HG03354 (cell line): ENCODE measurements around the gene CDH13.

Experiments
- ATAC-seq: cut with Tn5 transposase; IDR thresholded peaks from one replicate; pipeline ENCODE4 v1.9.1; 2021; ENCODE audit warnings: mild to moderate bottlenecking; ENCODE audit not compliant: unreplicated experiment, poor library complexity, severe bottlenecking

Gene CDH13

DNA sequence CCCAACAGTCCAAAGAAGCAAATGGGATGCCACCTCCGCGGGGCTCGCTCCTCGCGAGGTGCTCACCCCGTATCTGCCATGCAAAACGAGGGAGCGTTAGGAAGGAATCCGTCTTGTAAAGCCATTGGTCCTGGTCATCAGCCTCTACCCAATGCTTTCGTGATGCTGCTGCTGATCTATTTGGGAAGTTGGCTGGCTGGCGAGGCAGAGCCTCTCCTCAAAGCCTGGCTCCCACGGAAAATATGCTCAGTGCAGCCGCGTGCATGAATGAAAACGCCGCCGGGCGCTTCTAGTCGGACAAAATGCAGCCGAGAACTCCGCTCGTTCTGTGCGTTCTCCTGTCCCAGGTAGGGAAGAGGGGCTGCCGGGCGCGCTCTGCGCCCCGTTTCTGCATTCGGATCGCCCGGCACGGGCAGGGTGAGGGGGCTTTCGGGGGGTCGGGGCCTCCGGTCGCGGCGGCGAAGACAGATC is at the start of gene CDH13:
TSS of gene CDH13 (plus strand) at position 179 of the 471 bp plus-strand sequence.
- ATAC-seq: no peak

DNA sequence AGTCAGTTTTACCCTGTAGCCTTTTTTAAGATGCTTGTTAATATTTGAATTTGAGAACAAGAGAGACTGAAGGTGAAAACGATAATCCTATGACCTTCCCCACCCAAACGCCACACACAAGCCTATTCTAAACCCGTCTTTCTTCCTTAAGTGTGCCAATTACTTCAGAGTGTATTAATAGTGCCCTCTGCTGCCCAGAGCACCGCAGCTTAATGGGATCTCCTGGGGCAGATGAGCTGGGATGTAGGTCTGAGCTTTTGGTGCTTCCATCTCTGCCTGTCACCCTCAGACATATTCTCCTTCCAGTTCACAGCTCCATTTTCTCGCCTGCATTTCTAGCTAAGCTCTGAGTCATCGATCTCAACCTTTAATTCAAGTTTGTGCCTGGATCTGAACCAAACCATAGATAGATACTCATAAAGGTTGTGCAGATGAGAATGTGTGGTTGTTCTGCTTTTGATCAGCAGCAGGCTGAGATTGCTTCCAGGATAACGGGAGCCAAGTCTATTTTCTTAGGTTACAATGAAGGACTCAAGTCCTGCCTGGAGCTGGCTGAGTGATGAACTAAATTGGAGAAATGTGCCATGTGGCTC is 46.4 kb upstream of the CDH13 start:
- no peak for ATAC-seq

DNA sequence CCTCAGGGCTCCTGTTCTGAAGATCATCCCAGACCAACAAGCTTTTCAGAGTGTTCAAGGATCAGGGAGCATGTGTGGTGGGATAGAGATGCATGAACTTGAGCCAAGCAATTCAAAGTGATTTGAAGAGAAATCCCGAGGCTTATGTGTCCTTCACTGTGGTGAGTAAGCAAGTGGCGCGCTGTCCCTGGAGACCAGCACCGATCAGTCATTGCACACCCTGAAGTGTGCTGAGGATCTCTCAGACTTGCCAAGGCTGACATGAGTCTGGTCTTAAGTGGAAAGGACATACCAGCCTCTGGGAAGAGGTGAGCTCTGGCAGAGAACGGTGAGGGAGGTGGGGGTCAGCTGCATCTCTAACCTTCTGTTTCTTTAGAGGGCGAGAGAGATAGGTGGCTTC is 43.8 kb upstream of the CDH13 start:
- no peak for ATAC-seq

DNA sequence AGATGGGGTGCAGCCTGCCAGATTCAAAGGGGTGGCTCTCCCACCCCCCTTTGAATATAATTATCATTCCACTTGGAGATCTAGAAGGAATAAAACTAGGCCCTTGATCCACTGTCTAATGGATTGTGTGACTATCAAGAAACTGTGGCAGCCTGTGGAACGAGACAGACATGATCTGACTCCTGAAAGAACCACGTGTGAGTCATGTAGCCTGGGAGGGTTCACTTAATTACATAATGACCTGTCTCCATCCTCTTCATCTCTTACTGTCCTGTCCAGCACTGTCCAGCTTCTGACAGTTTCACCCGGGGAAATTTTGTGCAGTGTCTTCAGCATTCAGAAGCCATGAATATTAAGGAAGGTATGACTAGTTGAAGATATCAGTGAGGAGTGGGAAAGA is 43.3 kb upstream of the CDH13 start:
- no peak for ATAC-seq

DNA sequence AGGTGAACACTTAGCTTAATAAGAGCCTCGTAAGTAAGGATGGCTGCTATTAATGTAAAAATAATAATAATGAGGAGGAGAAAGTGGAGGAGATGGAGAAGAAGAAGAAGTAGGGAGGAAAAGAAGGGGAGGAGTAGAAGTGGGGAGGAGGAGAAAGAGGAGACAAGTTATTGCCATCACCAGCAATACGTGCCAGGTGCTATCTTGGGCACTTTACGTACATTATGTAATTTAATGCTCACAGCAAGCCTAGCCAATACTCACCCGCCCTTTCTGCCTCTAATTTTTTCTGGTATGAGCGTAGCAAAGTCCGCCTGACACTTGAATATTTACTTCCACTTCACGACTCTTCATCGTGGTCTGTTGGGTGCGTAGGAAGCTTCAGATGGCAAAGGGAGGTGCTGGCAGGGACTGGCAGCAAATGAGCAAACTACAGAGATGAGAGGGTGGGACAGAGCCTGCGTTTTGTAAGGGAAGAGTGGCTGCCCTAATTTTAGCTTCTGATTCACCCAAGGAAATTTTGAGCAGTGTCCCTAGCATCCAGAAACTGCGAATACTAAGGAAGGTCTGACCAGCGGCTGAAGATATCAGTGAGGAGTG is 42.1 kb upstream of the CDH13 start:
- ATAC-seq: no peak

DNA sequence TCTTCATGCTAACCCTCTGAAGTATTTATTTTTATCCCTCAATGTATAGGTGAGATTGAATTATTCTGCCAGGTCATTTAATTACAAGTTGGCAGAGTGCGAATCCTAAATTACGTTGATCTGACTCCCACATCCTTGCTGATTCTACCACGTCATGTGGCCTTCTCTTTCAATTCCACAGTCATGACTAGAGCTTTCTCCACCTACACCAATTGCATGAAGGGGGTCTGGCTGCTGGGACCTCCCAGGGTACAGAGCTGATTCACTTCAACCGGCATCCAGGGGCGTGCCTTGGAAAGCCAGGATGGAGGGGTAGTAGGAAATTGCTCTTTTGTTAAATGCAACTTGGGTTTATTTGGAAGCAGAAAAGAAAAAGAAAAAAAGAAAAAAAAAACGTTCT is 41.1 kb upstream of the CDH13 start:
- ATAC-seq: no peak

DNA sequence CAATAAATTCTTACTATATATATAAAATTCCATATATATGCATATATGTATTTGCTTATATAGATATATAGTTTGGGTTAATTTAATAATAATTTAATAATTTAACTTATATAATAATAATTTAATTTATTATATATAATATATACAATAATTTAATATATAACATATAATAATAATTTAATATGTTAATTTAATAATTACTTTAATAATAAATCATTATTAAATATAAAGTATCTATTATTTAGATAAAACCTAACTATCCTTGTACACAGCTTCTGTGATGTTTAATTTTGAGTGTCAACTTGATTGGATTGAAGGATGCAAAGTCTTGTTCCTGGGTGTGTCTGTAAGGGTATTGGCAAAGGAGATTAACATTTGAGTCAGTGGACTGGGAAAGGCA is 40.6 kb upstream of the CDH13 start:
- no peak for ATAC-seq

DNA sequence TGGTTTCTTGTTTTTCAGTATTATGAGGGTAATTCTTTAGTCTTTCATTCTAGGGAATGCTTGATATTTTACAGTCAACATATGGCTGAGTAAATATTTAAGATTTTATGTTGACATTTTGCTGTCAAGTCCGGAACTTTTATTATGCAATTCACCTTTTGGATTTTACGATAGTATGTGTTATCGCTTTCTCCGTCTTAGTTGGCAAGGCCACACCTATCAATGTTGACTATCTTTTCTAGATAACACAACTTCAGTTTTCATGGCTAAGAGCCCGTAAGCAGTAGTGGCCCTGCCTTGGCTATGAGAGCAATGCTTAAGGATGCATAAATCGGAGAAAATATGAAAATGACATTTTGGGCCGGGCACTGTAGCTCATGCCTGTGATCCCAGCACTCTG is 39.5 kb upstream of the CDH13 start:
- ATAC-seq: no peak

DNA sequence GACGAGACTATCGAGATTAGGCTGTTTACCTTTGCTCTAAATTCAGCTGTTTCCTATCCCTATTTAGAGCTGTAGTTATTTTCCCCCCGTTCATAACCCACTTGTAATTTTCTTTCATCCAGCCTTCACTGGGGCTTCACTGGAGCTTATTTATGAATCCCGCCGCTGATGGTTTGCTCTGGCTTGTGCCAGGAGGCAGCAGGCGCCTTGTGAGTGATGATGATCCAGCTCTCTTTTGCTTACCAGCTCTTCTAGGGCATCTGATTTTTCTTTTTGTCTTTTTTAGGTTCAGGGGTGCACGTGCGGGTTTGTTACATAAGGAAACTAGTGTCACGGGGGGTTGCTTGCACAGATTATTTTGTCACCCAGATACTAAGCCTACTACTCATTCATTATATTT is 37.4 kb upstream of the CDH13 start:
- no peak for ATAC-seq

DNA sequence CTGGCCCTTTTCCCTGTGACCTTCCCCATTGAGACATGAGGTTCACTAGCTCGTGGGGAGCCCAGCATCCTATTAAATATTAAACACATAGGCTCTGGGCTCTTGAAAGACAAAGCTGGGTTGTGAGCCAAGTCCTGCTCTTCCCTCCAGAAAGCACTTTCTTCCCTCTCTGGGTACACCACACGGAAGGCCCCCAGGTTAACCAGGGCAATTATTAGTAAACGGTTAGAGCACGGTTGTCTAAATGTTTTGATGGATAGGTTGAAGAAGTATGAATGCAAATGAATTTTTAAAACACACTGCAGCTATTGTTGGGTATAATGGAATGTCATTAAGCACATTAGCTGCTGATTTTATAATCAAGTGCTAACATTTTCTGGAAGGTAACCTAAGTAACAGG is 32.7 kb upstream of the CDH13 start:
- no peak for ATAC-seq

DNA sequence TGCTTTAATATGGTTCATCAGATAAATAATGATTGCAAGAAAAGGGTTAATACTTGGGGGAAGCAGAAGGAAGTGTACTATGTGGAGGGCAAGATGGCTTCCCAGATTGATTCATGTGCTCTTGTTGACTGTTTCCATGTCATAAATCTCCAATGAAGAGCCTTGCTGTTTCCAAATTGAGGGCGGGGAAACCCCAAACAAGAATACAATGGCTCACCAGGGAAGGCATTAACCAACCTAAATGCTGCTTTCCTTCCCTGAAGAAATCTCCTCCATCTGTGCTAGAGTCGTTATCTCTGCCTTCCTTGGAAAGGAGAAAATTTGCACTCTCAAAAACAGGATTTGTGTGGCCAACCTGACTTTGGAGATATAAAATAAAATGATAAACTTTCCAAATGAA is 28.0 kb upstream of the CDH13 start:
- ATAC-seq: no peak

DNA sequence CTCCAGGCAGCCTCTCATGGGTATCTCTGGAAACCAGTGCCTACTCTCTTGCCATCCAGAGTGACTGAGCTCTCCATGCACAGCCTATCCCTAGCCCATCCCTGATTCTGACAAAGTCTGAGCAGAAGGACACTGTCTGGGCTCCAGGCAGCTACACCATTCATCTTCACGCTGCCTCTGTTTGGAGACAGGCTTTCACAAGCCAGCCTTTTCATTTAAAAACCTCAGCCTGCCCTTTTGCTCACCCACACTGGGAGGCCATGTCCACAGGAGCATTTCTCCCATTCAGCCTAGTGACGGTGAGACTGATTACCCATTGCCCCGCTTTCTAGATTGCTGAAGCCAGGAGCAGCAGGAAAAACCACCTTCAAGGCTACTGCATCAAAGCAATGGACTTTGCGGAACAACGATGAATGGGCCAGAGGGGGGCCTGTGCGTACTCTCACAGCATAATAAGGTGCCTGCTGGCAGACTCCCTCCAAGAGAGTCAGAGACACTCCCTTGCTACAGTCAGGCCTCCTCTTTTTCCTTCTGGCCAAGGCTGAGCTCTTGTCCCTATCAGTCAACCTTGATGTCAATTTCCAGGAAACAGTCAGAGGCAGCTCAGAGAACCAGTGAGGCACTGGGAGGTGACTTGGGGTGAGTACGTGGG is 24.7 kb upstream of the CDH13 start:
- ATAC-seq: no peak

DNA sequence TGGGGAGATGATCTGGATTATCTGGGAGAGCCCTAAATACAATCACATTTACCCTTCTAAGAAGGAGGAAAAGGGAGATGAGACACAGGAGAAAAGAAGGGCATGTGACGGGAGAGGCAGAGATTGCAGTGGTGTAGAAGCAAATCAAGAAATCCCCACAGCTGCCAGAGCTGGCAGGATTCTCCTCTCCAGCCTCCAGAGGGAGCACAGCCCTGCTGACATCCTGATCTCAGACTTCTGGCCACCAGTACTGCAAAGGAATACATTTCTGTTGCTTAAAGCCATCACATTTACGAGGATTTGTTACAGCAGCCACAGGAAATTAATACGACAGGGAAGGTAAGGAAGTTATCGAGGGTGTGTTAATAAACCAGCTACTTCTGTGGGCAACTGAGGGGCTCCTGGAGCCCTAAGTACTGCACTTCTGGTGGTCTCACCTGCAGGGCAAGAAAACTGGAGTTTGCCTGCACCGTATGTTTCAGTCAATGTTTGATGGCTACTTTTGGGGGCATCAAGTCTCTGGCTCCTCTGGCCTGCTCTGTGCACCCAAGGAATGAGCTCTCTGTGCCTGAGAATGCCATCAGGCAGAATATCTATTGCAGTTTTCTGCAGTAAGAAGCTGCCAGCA is 22.9 kb upstream of the CDH13 start:
- ATAC-seq: no peak

DNA sequence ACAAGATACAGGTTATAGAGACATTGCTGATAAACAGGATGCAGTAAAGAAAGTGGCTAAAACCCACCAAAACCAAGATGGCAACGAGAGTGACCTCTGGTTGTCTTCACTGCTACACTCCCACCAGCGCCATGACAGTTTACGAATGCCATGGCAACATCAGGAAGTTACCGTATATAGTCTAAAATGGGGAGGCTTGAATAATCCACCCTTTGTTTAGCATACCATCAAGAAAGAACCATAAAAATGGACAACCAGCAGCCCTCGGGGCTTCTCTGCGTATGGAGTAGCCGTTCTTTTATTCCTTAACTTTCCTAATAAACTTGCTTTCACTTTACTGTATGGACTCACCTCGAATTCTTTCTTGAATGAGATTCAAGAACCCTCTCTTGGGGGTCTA is 21.7 kb upstream of the CDH13 start:
- no peak for ATAC-seq

DNA sequence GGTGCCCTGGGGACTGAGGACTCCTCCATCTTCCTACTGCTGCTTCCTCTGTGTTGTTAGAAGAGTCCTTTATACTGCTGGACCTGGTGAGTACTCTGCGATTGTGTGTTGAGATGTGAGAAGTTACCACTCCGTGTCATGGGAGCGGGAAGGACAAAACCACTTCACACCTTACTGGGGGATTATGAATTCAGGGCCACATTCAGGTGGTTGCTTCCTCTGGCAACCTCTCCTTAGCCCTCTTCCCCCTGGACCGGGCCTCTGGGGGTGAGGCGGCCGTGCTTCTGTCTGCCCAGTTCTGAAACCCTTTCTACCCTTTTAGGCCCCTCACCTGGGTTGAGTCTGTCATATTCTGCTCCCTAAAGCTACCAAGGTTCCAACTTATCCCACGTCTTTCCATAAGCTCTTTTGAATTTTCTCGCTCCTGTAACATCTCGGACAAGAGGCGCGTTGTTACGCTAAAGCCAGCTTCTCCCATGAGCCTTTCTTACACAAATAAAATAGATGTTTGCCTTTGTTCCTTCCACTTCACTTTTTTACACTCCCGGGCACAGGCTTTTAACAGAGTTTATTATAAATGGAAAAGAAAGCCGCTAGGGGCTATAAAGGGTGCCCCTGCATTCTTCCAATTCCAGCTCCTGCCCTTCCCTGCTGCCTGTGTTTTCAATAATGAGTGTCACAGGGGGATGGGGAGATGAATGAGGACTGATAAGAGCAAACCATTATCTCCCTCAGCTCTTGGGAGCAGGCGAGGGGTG is 20.7 kb upstream of the CDH13 start:
- ATAC-seq: no peak

DNA sequence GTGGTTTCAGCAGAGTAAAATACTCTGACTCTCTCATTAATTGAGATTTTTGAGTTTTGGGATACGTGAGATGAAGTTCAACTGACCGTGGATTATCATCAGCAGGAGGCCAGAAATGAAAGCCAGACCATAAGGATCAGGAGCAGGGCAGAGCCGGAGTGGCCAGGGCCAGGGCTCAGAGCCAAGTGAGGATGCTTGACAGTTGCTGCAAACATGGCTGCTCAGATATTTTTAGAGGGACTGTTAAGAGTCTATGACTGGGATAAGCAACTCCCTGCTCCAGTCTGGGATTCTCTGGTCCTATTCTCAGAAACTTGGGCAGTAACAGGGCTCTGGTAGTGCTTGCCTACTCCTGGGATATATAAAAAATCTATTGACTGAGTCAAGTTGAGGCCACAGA is 17.6 kb upstream of the CDH13 start:
- ATAC-seq: no peak

DNA sequence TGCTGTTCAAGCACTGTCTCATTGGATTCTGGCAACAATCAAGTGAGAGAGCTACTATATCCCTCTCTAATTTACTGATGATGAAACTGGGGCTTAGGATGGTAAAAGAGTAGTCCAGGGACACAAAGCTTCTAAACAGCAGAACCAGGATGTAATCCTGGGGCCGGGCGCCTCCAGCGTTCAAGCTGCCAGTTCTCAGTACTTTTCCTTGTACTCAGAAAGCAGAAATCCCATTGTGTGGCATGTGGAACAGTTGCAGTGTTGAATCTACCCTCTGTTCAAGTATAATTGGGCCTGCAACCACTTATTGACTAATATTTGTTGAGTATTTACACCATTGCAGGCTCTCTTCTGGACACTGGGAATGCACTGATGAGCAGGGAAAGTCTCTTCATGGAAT is 14.5 kb upstream of the CDH13 start:
- ATAC-seq: no peak

DNA sequence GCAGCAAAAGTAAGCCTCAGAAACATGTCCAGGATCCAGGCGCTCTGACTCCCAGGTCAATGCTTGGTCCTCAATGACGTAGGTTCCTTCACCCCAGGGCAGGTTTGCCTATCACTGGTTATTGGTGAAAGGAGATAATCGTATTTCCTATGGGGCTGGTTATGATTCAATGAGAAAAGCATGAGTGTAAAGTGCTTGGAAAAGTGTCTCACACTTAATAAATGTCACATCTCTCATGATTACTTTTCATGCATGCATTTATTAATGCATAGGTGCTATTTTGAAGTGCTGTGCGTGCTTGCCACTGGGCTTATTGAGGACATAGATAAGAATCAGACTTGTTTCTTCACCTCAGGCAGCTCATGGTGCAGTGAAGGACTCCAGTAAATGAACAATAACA is 10.4 kb upstream of the CDH13 start:
- ATAC-seq: no peak

DNA sequence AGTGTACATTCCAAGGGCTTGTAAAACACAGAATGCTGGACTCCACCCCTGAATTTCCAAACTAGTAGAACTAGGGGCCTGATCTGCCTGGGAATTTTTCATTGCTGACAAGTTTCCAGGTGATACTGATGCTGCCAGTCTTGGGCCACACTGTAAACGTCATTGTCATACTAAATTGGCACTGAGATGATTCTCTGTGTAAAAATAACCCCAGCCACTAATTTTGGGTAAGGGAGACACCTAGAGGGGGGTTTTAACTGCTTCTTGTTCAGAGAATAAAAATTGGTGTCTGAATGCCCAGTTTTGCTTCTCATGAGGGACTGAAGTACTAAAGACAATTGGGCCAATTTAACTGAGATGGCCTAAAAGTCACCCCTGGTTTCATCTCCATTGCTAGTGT is 5.0 kb upstream of the CDH13 start:
- no peak for ATAC-seq

DNA sequence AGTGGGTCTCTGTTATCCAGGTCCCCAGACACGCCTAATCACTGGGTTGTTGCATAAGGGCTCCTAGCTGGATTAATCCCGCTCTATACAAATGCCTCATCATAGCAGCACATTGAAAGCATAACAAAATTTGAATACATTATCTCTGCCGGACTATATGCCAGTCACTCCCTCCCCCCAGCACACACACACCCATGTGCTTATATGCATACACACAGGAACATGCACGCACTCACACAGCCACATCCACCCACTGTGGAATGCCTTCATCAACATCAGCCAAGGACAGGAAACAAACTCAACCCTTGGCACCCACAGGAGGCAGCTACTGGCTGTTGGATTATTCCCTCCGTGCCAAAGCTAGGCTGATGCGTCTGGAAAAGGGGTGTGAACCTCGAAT is 3.5 kb upstream of the CDH13 start:
- ATAC-seq: no peak
